Colonic mucosa (tissue), 4 donors: ENCODE data around the gene FIBCD1. TPM values are rescaled to one million over a fixed set of nuclear protein-coding genes. Genes with fewer than 3 reads are reported as not detected.
A peak's percentile ranks its signal among the peaks of the same experiment; 100 is the strongest.

Experiments
- DNase-seq: peaks from one replicate; pipeline ENCODE4 v3.0.0-alpha.2; 2020
- H3K27ac ChIP-seq: fragments of 200-600 bp; one replicate; pipeline ENCODE4 v1.8.0; 2021
- H3K27me3 ChIP-seq: fragments of 200-600 bp; one replicate; pipeline ENCODE4 v1.8.0; 2021
- H3K36me3 ChIP-seq: fragments of 200-600 bp; one replicate; pipeline ENCODE4 v1.8.0; 2021
- H3K4me1 ChIP-seq: fragments of 200-600 bp; one replicate; pipeline ENCODE4 v1.8.0; 2021; ENCODE audit warnings: mild to moderate bottlenecking
- H3K4me3 ChIP-seq: fragments of 200-600 bp; one replicate; pipeline ENCODE4 v1.8.0; 2021
- H3K9ac ChIP-seq, 2 donors: one replicate each; pipeline ENCODE4 v1.7.0; 2013; ENCODE audit warnings: control low read depth in 2 of 2, low read depth in 2 of 2, low read length in 2 of 2
- H3K9me3 ChIP-seq: fragments of 200-600 bp; one replicate; pipeline ENCODE4 v1.8.0; 2021
- CTCF ChIP-seq: fragments of 200-600 bp; IDR thresholded peaks from one replicate; pipeline ENCODE4 v1.8.0; 2022; ENCODE audit warnings: antibody characterized with exemption, mild to moderate bottlenecking
- intact Hi-C: fragments of 100-400 bp; cut with DNase I; formaldehyde crosslinking; loops from one replicate; pipeline ENCODE4 v1.14.1; 2022
- total RNA-seq, 2 donors: library from RNA; stranded (reverse); fragmentation: NEBNext Ultra II Directional in 1 of 2; extraction: Animal tissue kit (Norgen Biotek cat#: 25700) in 1 of 2; gene quantifications; one replicate each; pipeline ENCODE4 v1.2.1, GENCODE V29; 2021
- donor health status: healthy.
- donor health status: DM: no; HTN: no; CAD: no.
- donor health status: DM: no; HTN: no; CAD: no.

The FIBCD1 gene
- total RNA-seq, 2 donors from 2014 or later = 9.0 to 32.9 TPM

GRCh38 chr9:130902204-130903185 is 36.6 kb downstream of the FIBCD1 start:
- no peak overlapping the region for H3K9ac ChIP-seq
- no peaks in the 10 kb centered on the region for H3K9me3 ChIP-seq
- H3K36me3 ChIP-seq = no peaks in the 10 kb centered on the region
- no peak for DNase-seq
- no peaks in the 10 kb centered on the region for H3K4me1 ChIP-seq
- no peak overlapping the region for H3K4me3 ChIP-seq
- H3K27ac ChIP-seq = no peak overlapping the region
- no peaks in the 10 kb centered on the region for H3K27me3 ChIP-seq
- intact Hi-C loops = no loop called here
- no peak for TF ChIP-seq CTCF

- H3K27me3 ChIP-seq = no peaks in the 10 kb centered on the region
- no peak overlapping the region for H3K27ac ChIP-seq
- intact Hi-C loops = no loop called here
- no peak overlapping the region for H3K9ac ChIP-seq
- no peaks in the 10 kb centered on the region for H3K4me1 ChIP-seq
- H3K9me3 ChIP-seq = no peaks in the 10 kb centered on the region
- peak; percentile 43 for DNase-seq
- H3K4me3 ChIP-seq = no peak overlapping the region
- TF ChIP-seq CTCF = no peak
- H3K36me3 ChIP-seq = no peaks in the 10 kb centered on the region
Observed at GRCh38 chr9:130901498-130902203, 37.4 kb downstream of the FIBCD1 start.

GRCh38 chr9:130900701-130901497 is 38.1 kb downstream of the FIBCD1 start:
- H3K4me3 ChIP-seq = no peak overlapping the region
- no peak for TF ChIP-seq CTCF
- DNase-seq = no peak
- no peaks in the 10 kb centered on the region for H3K4me1 ChIP-seq
- H3K27ac ChIP-seq = no peak overlapping the region
- no peaks in the 10 kb centered on the region for H3K9me3 ChIP-seq
- H3K9ac ChIP-seq = no peak overlapping the region
- intact Hi-C loops = no loop called here
- no peaks in the 10 kb centered on the region for H3K27me3 ChIP-seq
- no peaks in the 10 kb centered on the region for H3K36me3 ChIP-seq

- H3K9me3 ChIP-seq = no peaks in the 10 kb centered on the region
- intact Hi-C loops = loop anchor here (10.0 kb wide), 1 partner anchor 96 kb away; no protein-coding TSS in a partner anchor
- TF ChIP-seq CTCF = no peak
- DNase-seq = peak; percentile 47
- no peaks in the 10 kb centered on the region for H3K27me3 ChIP-seq
- H3K27ac ChIP-seq = no peak overlapping the region
- H3K9ac ChIP-seq = no peak overlapping the region
- no peaks in the 10 kb centered on the region for H3K36me3 ChIP-seq
- no peak overlapping the region for H3K4me3 ChIP-seq
- no peaks in the 10 kb centered on the region for H3K4me1 ChIP-seq
Observed at GRCh38 chr9:130899051-130899748, 39.8 kb downstream of the FIBCD1 start.

- no peak for TF ChIP-seq CTCF
- intact Hi-C loops = loop anchor here (10.0 kb wide), 1 partner anchor 96 kb away; no protein-coding TSS in a partner anchor
- H3K27me3 ChIP-seq = no peaks in the 10 kb centered on the region
- no peak overlapping the region for H3K9ac ChIP-seq
- no peaks in the 10 kb centered on the region for H3K4me1 ChIP-seq
- H3K27ac ChIP-seq = no peak overlapping the region
- H3K9me3 ChIP-seq = no peaks in the 10 kb centered on the region
- H3K36me3 ChIP-seq = no peaks in the 10 kb centered on the region
- DNase-seq = peak; percentile 66
- no peak overlapping the region for H3K4me3 ChIP-seq
Observed at GRCh38 chr9:130898552-130898852, 40.5 kb downstream of the FIBCD1 start.
